Stimulated activated CD8-positive, alpha-beta memory T cell treated with anti-CD3 and anti-CD28 coated beads, Interleukin-15, amount 100 ng/mL, for 4 hours (primary cell): ENCODE measurements around the gene ADH5.
"Not testable (repeated sequence)": the region's sequence is repeated elsewhere in the genome, so short reads cannot be mapped to it uniquely, and the experiment has no call there.

Experiments used
- DNase-seq, 2 donors: peaks; one replicate each; pipeline ENCODE4 v3.0.0-alpha.2; 2020; ENCODE audit warnings: low read depth in 2 of 2

Gene ADH5

GRCh38 chr4:99029852-99030251 lies 58.7 kb downstream of the ADH5 start:
- no peak for DNase-seq

- no peak for DNase-seq
Measured at GRCh38 chr4:99029018-99029735, 59.4 kb downstream of the ADH5 start.

GRCh38 chr4:99028187-99028586 lies 60.4 kb downstream of the ADH5 start:
- no peak for DNase-seq

GRCh38 chr4:99027304-99027703 lies 61.3 kb downstream of the ADH5 start:
- no peak for DNase-seq

- DNase-seq = no peak
Measured at GRCh38 chr4:99025506-99025905, 63.1 kb downstream of the ADH5 start.

- DNase-seq = no peak
Measured at GRCh38 chr4:99024481-99025275, 63.9 kb downstream of the ADH5 start.

- DNase-seq = not testable (repeated sequence)
Measured at GRCh38 chr4:99023800-99024251, 64.8 kb downstream of the ADH5 start.

GRCh38 chr4:99022566-99022965 lies 66.0 kb downstream of the ADH5 start:
- no peak for DNase-seq

GRCh38 chr4:99021386-99021785 lies 67.2 kb downstream of the ADH5 start:
- no peak for DNase-seq
